ENCODE results near the gene SLC51A. TPM values are rescaled to one million over a fixed set of nuclear protein-coding genes. Genes with fewer than 3 reads are reported as not detected.
"Not testable (repeated sequence)": the region's sequence is repeated elsewhere in the genome, so short reads cannot be mapped to it uniquely, and the experiment has no call there.

SLC51A gene
- polyA plus RNA-seq (2012; ENCODE audit: low read depth, missing spikeins): 3.4 TPM

- FAIRE-seq: no peak
- TF ChIP-seq SPI1 (IDR thresholded peaks at IDR 0.05; ENCODE audit: low read depth, low read length) (no peak), PAX5 (IDR thresholded peaks at IDR 0.05; ENCODE audit: insufficient read depth, low read length, severe bottlenecking) (no peak), POLR2AphosphoS5 (IDR thresholded peaks at IDR 0.05; ENCODE audit: low read depth, low read length) (no peak), POLR2A (IDR thresholded peaks at IDR 0.05; ENCODE audit: low read depth, low read length) (no peak), POU2F2 (IDR thresholded peaks at IDR 0.05; ENCODE audit: low read depth, low read length) (no peak), TAF1 (IDR thresholded peaks at IDR 0.05; ENCODE audit: low read depth, low read length) (no peak)
- no peak for DNase-seq (ENCODE audit: insufficient read length, low spot score)
These were observed at the start of gene SLC51A for GRCh38 chr3:196216089-196216564. TSS of gene SLC51A (plus strand) at chr3:196216534. CDS start at chr3:196216713, 179 bp downstream.

- FAIRE-seq: no peak
- TF ChIP-seq SPI1 (IDR thresholded peaks at IDR 0.05; ENCODE audit: low read depth, low read length) (no peak), TAF1 (IDR thresholded peaks at IDR 0.05; ENCODE audit: low read depth, low read length) (no peak), POLR2AphosphoS5 (IDR thresholded peaks at IDR 0.05; ENCODE audit: low read depth, low read length) (no peak), POLR2A (IDR thresholded peaks at IDR 0.05; ENCODE audit: low read depth, low read length) (no peak)
- DNase-seq (ENCODE audit: insufficient read length, low spot score): no peak
These were observed 49.6 kb upstream of the SLC51A start for GRCh38 chr3:196166741-196167140.

- TF ChIP-seq POLR2A (IDR thresholded peaks at IDR 0.05; ENCODE audit: low read depth, low read length) (no peak), POLR2AphosphoS5 (IDR thresholded peaks at IDR 0.05; ENCODE audit: low read depth, low read length) (no peak), SPI1 (IDR thresholded peaks at IDR 0.05; ENCODE audit: low read depth, low read length) (no peak), POU2F2 (IDR thresholded peaks at IDR 0.05; ENCODE audit: low read depth, low read length) (no peak), PAX5 (IDR thresholded peaks at IDR 0.05; ENCODE audit: insufficient read depth, low read length, severe bottlenecking) (no peak), TAF1 (IDR thresholded peaks at IDR 0.05; ENCODE audit: low read depth, low read length) (no peak)
- DNase-seq (ENCODE audit: insufficient read length, low spot score) (no peak), FAIRE-seq (no peak)
These were observed 47.4 kb upstream of the SLC51A start for GRCh38 chr3:196168808-196169391.

GRCh38 chr3:196169836-196170240 is 46.5 kb upstream of the SLC51A start:
- no peak for TF ChIP-seq POLR2AphosphoS5 (IDR thresholded peaks at IDR 0.05; ENCODE audit: low read depth, low read length)
- TF ChIP-seq POU2F2 (IDR thresholded peaks at IDR 0.05; ENCODE audit: low read depth, low read length): no peak
- no peak for TF ChIP-seq SPI1 (IDR thresholded peaks at IDR 0.05; ENCODE audit: low read depth, low read length)
- no peak for TF ChIP-seq POLR2A (IDR thresholded peaks at IDR 0.05; ENCODE audit: low read depth, low read length)
- TF ChIP-seq PAX5 (IDR thresholded peaks at IDR 0.05; ENCODE audit: insufficient read depth, low read length, severe bottlenecking): no peak
- no peak for TF ChIP-seq TAF1 (IDR thresholded peaks at IDR 0.05; ENCODE audit: low read depth, low read length)
- FAIRE-seq (no peak), DNase-seq (ENCODE audit: insufficient read length, low spot score) (no peak)

GRCh38 chr3:196170296-196170695 is 46.0 kb upstream of the SLC51A start:
- not testable (repeated sequence) for FAIRE-seq; DNase-seq (ENCODE audit: insufficient read length, low spot score)

DNA sequence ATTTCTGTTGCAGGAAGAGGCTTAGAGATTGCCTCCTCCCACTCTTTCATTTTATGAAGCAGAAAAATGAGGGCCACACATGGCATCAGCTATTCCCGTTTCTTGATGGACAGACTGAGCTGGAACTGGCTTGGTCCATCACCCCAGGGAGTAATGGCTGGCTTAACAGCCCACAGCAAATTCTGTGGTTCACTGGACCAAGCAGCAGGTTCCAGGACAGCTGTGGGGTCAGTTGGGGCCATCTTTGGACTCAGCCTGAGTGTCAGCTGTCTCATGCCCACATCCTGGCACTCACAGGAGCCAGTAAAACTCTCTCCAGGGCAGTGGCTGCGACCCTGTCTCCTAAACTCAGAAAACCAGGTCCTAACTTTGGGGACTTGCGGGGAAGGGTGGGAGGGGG is 41.7 kb upstream of the SLC51A start:
- DNase-seq (ENCODE audit: insufficient read length, low spot score): no peak

DNA sequence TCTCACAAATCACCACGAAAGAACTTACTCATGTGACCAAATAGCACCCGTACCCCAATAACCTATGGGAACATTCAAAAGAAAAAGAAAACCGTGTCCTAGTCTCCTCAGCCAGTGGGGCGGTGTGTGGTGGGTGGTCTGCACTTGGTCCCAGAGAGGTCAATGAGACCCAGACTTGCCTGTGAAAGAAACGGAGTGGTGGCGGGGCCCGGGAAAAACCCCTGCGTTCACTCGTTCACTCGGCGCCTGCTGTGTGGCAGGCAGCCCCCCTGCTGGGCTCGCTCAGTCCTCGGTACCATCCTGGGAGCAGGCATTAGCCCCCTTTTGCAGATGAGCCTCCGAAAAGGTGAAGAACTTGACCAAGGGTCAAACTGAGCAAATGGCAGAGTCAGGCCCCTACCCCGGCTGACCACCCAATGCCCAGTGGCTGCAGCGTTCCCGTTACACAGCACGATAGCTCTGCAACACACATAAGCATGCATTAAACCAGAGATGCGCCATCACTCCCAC is 41.2 kb upstream of the SLC51A start:
- FAIRE-seq (no peak), DNase-seq (ENCODE audit: insufficient read length, low spot score) (no peak)
- TF ChIP-seq POLR2A (IDR thresholded peaks at IDR 0.05; ENCODE audit: low read depth, low read length): no peak
- no peak for TF ChIP-seq PAX5 (IDR thresholded peaks at IDR 0.05; ENCODE audit: insufficient read depth, low read length, severe bottlenecking)
- no peak for TF ChIP-seq SPI1 (IDR thresholded peaks at IDR 0.05; ENCODE audit: low read depth, low read length)
- TF ChIP-seq POLR2AphosphoS5 (IDR thresholded peaks at IDR 0.05; ENCODE audit: low read depth, low read length): no peak
- TF ChIP-seq TAF1 (IDR thresholded peaks at IDR 0.05; ENCODE audit: low read depth, low read length): no peak
- no peak for TF ChIP-seq POU2F2 (IDR thresholded peaks at IDR 0.05; ENCODE audit: low read depth, low read length)

More for the DNA sequence above, 41.7 kb upstream of the SLC51A start:
- TF ChIP-seq SPI1 (IDR thresholded peaks at IDR 0.05; ENCODE audit: low read depth, low read length) (no peak), POLR2AphosphoS5 (IDR thresholded peaks at IDR 0.05; ENCODE audit: low read depth, low read length) (no peak), TAF1 (IDR thresholded peaks at IDR 0.05; ENCODE audit: low read depth, low read length) (no peak), PAX5 (IDR thresholded peaks at IDR 0.05; ENCODE audit: insufficient read depth, low read length, severe bottlenecking) (no peak), POLR2A (IDR thresholded peaks at IDR 0.05; ENCODE audit: low read depth, low read length) (no peak), POU2F2 (IDR thresholded peaks at IDR 0.05; ENCODE audit: low read depth, low read length) (no peak)
- FAIRE-seq: no peak

GRCh38 chr3:196175722-196176121 is 40.6 kb upstream of the SLC51A start:
- TF ChIP-seq POLR2A (IDR thresholded peaks at IDR 0.05; ENCODE audit: low read depth, low read length) (no peak), SPI1 (IDR thresholded peaks at IDR 0.05; ENCODE audit: low read depth, low read length) (no peak)
- DNase-seq (ENCODE audit: insufficient read length, low spot score) (no peak), FAIRE-seq (no peak)

GRCh38 chr3:196177567-196177966 is 38.8 kb upstream of the SLC51A start:
- DNase-seq (ENCODE audit: insufficient read length, low spot score) (no peak), FAIRE-seq (no peak)
- TF ChIP-seq SPI1 (IDR thresholded peaks at IDR 0.05; ENCODE audit: low read depth, low read length): no peak
- no peak for TF ChIP-seq POLR2AphosphoS5 (IDR thresholded peaks at IDR 0.05; ENCODE audit: low read depth, low read length)
- TF ChIP-seq POLR2A (IDR thresholded peaks at IDR 0.05; ENCODE audit: low read depth, low read length): no peak
- TF ChIP-seq TAF1 (IDR thresholded peaks at IDR 0.05; ENCODE audit: low read depth, low read length): no peak
- TF ChIP-seq POU2F2 (IDR thresholded peaks at IDR 0.05; ENCODE audit: low read depth, low read length): no peak
- TF ChIP-seq PAX5 (IDR thresholded peaks at IDR 0.05; ENCODE audit: insufficient read depth, low read length, severe bottlenecking): no peak

- FAIRE-seq (no peak), DNase-seq (ENCODE audit: insufficient read length, low spot score) (no peak)
- TF ChIP-seq TAF1 (IDR thresholded peaks at IDR 0.05; ENCODE audit: low read depth, low read length) (no peak), PAX5 (IDR thresholded peaks at IDR 0.05; ENCODE audit: insufficient read depth, low read length, severe bottlenecking) (no peak), POU2F2 (IDR thresholded peaks at IDR 0.05; ENCODE audit: low read depth, low read length) (no peak), POLR2AphosphoS5 (IDR thresholded peaks at IDR 0.05; ENCODE audit: low read depth, low read length) (no peak), POLR2A (IDR thresholded peaks at IDR 0.05; ENCODE audit: low read depth, low read length) (no peak), SPI1 (IDR thresholded peaks at IDR 0.05; ENCODE audit: low read depth, low read length) (no peak)
These were observed 38.4 kb upstream of the SLC51A start for GRCh38 chr3:196177967-196178366.
